Vagina (tissue), 2 donors: ENCODE data around the gene DDX43. TPM values are rescaled to one million over a fixed set of nuclear protein-coding genes. Genes with fewer than 3 reads are reported as not detected.
A peak's percentile ranks its signal among the peaks of the same experiment; 100 is the strongest.
"Not testable (repeated sequence)": the region's sequence is repeated elsewhere in the genome, so short reads cannot be mapped to it uniquely, and the experiment has no call there.

ENCODE experiments used
- DNase-seq, 2 donors: peaks; one replicate each; pipeline ENCODE4 v3.0.0-alpha.2; 2017; ENCODE audit errors: extremely low spot score in 2 of 2
- H3K27ac ChIP-seq: fragments of 200-600 bp; sonication (generic); one replicate; pipeline ENCODE4 v1.5.1; 2019
- H3K27me3 ChIP-seq: fragments of 200-600 bp; sonication (generic); one replicate; pipeline ENCODE4 v1.5.1; 2019
- H3K36me3 ChIP-seq, 2 donors: fragments of 200-600 bp; sonication (generic); one replicate each; pipeline ENCODE4 v1.5.1; 2017 to 2019
- H3K4me1 ChIP-seq: fragments of 200-600 bp; sonication (generic); one replicate; pipeline ENCODE4 v1.5.1; 2019
- H3K4me3 ChIP-seq, 2 donors: fragments of 200-600 bp; sonication (generic); 1 replicate in 1 of 2; 2 replicates in 1 of 2; pipeline ENCODE4 v1.5.1; 2016 to 2019
- H3K9me3 ChIP-seq: fragments of 200-600 bp; sonication (generic); one replicate; pipeline ENCODE4 v1.5.1; 2019
- CTCF ChIP-seq, 3 experiments: fragments of 450-650 bp in 2 of 3; fragments of 200-600 bp in 1 of 3; sonication (generic) in 1 of 3; IDR thresholded peaks; one replicate each; pipeline ENCODE4 v1.5.1; 2017 to 2019; ENCODE audit warnings: antibody characterized with exemption in 3 of 3, mild to moderate bottlenecking in 2 of 3, moderate library complexity in 2 of 3
- POLR2A ChIP-seq, 2 donors: fragments of 450-650 bp; IDR thresholded peaks; one replicate each; pipeline ENCODE4 v1.6.1; 2017; ENCODE audit warnings: antibody characterized with exemption in 2 of 2, mild to moderate bottlenecking in 2 of 2, moderate library complexity in 2 of 2
- POLR2AphosphoS5 ChIP-seq, 2 donors: sonication (generic); formaldehyde crosslinking; IDR thresholded peaks; one replicate each; pipeline ENCODE4 v1.9.0; 2017; ENCODE audit warnings: antibody characterized with exemption in 2 of 2, mild to moderate bottlenecking in 2 of 2, low read depth in 1 of 2; ENCODE audit not compliant: insufficient read depth in 1 of 2
- intact Hi-C: fragments of 100-400 bp; cut with DNase I; formaldehyde crosslinking; loops from one replicate; pipeline ENCODE4 v1.15.1; 2023
- small RNA-seq: library from RNA; depleted of rRNA; stranded (forward); fragments of <200 nt; gene quantifications from one replicate; pipeline ENCODE3, GENCODE V24; 2016
- total RNA-seq: library from RNA; depleted of rRNA; stranded (reverse); fragments of >200 nt; gene quantifications from one replicate; pipeline ENCODE4 v1.2.3, GENCODE V29; 2016

Gene DDX43
- total RNA-seq, 1 donor from 2014 or later: 0.49 TPM

- no peak overlapping the region for H3K27ac ChIP-seq
- peaks cover 16% of the 10 kb centered on the region for H3K4me1 ChIP-seq
- H3K36me3 ChIP-seq: no peaks in the 10 kb centered on the region
- TF ChIP-seq CTCF (IDR thresholded peaks at IDR 0.05) (no peak), POLR2AphosphoS5 (IDR thresholded peaks at IDR 0.05; ENCODE audit: insufficient read depth in 1 of 2, low read depth in 1 of 2) (no peak), POLR2A (IDR thresholded peaks at IDR 0.05) (no peak)
- H3K4me3 ChIP-seq: no peak overlapping the region
- intact Hi-C loops: loop anchor here (10.0 kb wide), 1 partner anchor 69 kb away; the partner anchor contains the start of gene EEF1A1
- no peaks in the 10 kb centered on the region for H3K9me3 ChIP-seq
- no peak for DNase-seq
- no peaks in the 10 kb centered on the region for H3K27me3 ChIP-seq
Observed at GRCh38 chr6:73455865-73456629, 61.4 kb downstream of the DDX43 start.

- H3K36me3 ChIP-seq, H3K9me3 ChIP-seq, DNase-seq, H3K4me3 ChIP-seq, H3K27ac ChIP-seq, H3K27me3 ChIP-seq: not testable (repeated sequence)
- H3K4me1 ChIP-seq: peaks cover 28% of the 10 kb centered on the region
- intact Hi-C loops: loop anchor here (10.0 kb wide), 1 partner anchor 65 kb away; the partner anchor contains the start of gene EEF1A1
Observed at GRCh38 chr6:73459474-73459873, 64.8 kb downstream of the DDX43 start.

- DNase-seq: no peak
- intact Hi-C loops: no loop called here
- H3K4me3 ChIP-seq: no peak overlapping the region
- no peak for TF ChIP-seq POLR2AphosphoS5 (IDR thresholded peaks at IDR 0.05; ENCODE audit: insufficient read depth in 1 of 2, low read depth in 1 of 2)
- TF ChIP-seq POLR2A (IDR thresholded peaks at IDR 0.05): no peak
- no peak for TF ChIP-seq CTCF (IDR thresholded peaks at IDR 0.05)
- no peaks in the 10 kb centered on the region for H3K36me3 ChIP-seq
- no peak overlapping the region for H3K27ac ChIP-seq
- H3K9me3 ChIP-seq: no peaks in the 10 kb centered on the region
- H3K27me3 ChIP-seq: no peaks in the 10 kb centered on the region
- H3K4me1 ChIP-seq: peaks cover 22% of the 10 kb centered on the region
Observed at GRCh38 chr6:73460056-73460455, 65.4 kb downstream of the DDX43 start.

- intact Hi-C loops: no loop called here
- peak in 1 of 2 donors; percentile 93 for DNase-seq
Observed at GRCh38 chr6:73461537-73462350, 67.1 kb downstream of the DDX43 start, which contains the start of gene MTO1. Gene MTO1 (plus strand): TSS chr6:73461737. CDS start chr6:73461855, 118 bp downstream.

More at GRCh38 chr6:73461537-73462350, 67.1 kb downstream of the DDX43 start, which contains the start of gene MTO1:
- TF ChIP-seq POLR2AphosphoS5 (IDR thresholded peaks at IDR 0.05; ENCODE audit: insufficient read depth in 1 of 2, low read depth in 1 of 2): peak; percentile 75 to 87
- TF ChIP-seq POLR2A (IDR thresholded peaks at IDR 0.05): peak in 1 of 2 donors; percentile 47
- no peak for TF ChIP-seq CTCF (IDR thresholded peaks at IDR 0.05)
- no peaks in the 10 kb centered on the region for H3K9me3 ChIP-seq
- H3K4me3 ChIP-seq: peak within 1 kb of the TSS; percentile 78 to 95
- H3K27ac ChIP-seq: peak within 1 kb of the TSS; percentile 87
- H3K36me3 ChIP-seq: peaks cover 0 to 11% of the 10 kb centered on the region in 2 donors
- H3K27me3 ChIP-seq: no peaks in the 10 kb centered on the region
- peaks cover 22% of the 10 kb centered on the region for H3K4me1 ChIP-seq

Small RNA genes within 50 kb of the gene (small RNA-seq; reads per million reads assigned to genes)
- gene RNU6-975P (not detected), gene RPL39P3 (0.43 reads per million)

Other genes with a start within 250 kb of the DDX43 start
- not detected for gene KHDC1L, start 169.3 kb upstream of the DDX43 start, total RNA-seq
- gene KHDC1, start 131.6 kb upstream of the DDX43 start, total RNA-seq: 0.98 TPM
- not detected for gene DPPA5, start 40.6 kb upstream of the DDX43 start, total RNA-seq
- not detected for gene KHDC3L, start 32.2 kb upstream of the DDX43 start, total RNA-seq
- not detected for gene OOEP, start 24.9 kb upstream of the DDX43 start, total RNA-seq
- gene CGAS, start 57.5 kb downstream of the DDX43 start, total RNA-seq: 8.3 TPM
- gene MTO1, start 66.9 kb downstream of the DDX43 start, total RNA-seq: 26.0 TPM
- 8,108 TPM for gene EEF1A1, start 126.2 kb downstream of the DDX43 start, total RNA-seq